Measurements from ENCODE around the gene SCAND1. TPM values are rescaled to one million over a fixed set of nuclear protein-coding genes. Genes with fewer than 3 reads are reported as not detected.

SCAND1 gene
- total RNA-seq, 4 donors from 2014 or later = 88.3 to 138 (median 118) TPM

- Histone ChIP-seq H3K9me3 (no peaks in the 10 kb centered on the region), H3K4me3 (no peak overlapping the region), H3K27me3 (no peaks in the 10 kb centered on the region), H3K27ac (no peak overlapping the region), H3K4me1 (no peaks in the 10 kb centered on the region), H3K36me3 (peaks cover 0 to 58% of the 10 kb centered on the region in 2 donors)
- ATAC-seq (no peak), DNase-seq (no peak)
- intact Hi-C loops (cut with DNase I; ENCODE audit: low total_unique reads) = no loop called here
- in situ Hi-C loops (cut with MboI; ENCODE audit: low sequenced_read_pairs in 4 of 4) = no loop called here
- TF ChIP-seq CTCF (IDR thresholded peaks at IDR 0.05 in 4 of 5, conservative IDR thresholded peaks at IDR 0.05 in 1 of 5) (no peak), POLR2A (IDR thresholded peaks at IDR 0.05) (no peak)
These were observed 36.3 kb downstream of the SCAND1 start for GRCh38 chr20:35918021-35918420.

- in situ Hi-C loops (cut with MboI; ENCODE audit: low sequenced_read_pairs in 4 of 4) (no loop called here), intact Hi-C loops (cut with DNase I; ENCODE audit: low total_unique reads) (no loop called here)
- no peaks in the 10 kb centered on the region for H3K27me3 ChIP-seq
- H3K4me3 ChIP-seq = no peak overlapping the region
- no peak for ATAC-seq
- peaks cover 0 to 58% of the 10 kb centered on the region in 2 donors for H3K36me3 ChIP-seq
- no peaks in the 10 kb centered on the region for H3K4me1 ChIP-seq
- no peak for DNase-seq
- H3K9me3 ChIP-seq = no peaks in the 10 kb centered on the region
- H3K27ac ChIP-seq = no peak overlapping the region
- TF ChIP-seq CTCF (IDR thresholded peaks at IDR 0.05 in 4 of 5, conservative IDR thresholded peaks at IDR 0.05 in 1 of 5) = no peak
These were observed 37.2 kb downstream of the SCAND1 start for GRCh38 chr20:35917077-35917476.

GRCh38 chr20:35912881-35913280, 41.4 kb downstream of the SCAND1 start:
- TF ChIP-seq CTCF (IDR thresholded peaks at IDR 0.05 in 4 of 5, conservative IDR thresholded peaks at IDR 0.05 in 1 of 5) (no peak), POLR2A (IDR thresholded peaks at IDR 0.05) (no peak)
- in situ Hi-C loops (cut with MboI; ENCODE audit: low sequenced_read_pairs in 4 of 4) (no loop called here), intact Hi-C loops (cut with DNase I; ENCODE audit: low total_unique reads) (no loop called here)
- DNase-seq (no peak), ATAC-seq (no peak)
- no peak overlapping the region for H3K4me3 ChIP-seq
- no peaks in the 10 kb centered on the region for H3K9me3 ChIP-seq
- H3K27me3 ChIP-seq = no peaks in the 10 kb centered on the region
- H3K36me3 ChIP-seq = peaks cover 0 to 36% of the 10 kb centered on the region in 2 donors
- peaks cover 1 to 4% of the 10 kb centered on the region in 2 donors for H3K4me1 ChIP-seq
- H3K27ac ChIP-seq = no peak overlapping the region

- Histone ChIP-seq H3K36me3 (peaks cover 0 to 21% of the 10 kb centered on the region in 2 donors), H3K9me3 (no peaks in the 10 kb centered on the region), H3K27me3 (no peaks in the 10 kb centered on the region), H3K27ac (no peak overlapping the region), H3K4me1 (peaks cover 13 to 20% of the 10 kb centered on the region in 2 donors), H3K4me3 (no peak overlapping the region)
- DNase-seq (no peak), ATAC-seq (no peak)
- TF ChIP-seq CTCF (IDR thresholded peaks at IDR 0.05 in 4 of 5, conservative IDR thresholded peaks at IDR 0.05 in 1 of 5) (no peak), POLR2A (IDR thresholded peaks at IDR 0.05) (no peak)
- intact Hi-C loops (cut with DNase I; ENCODE audit: low total_unique reads) (no loop called here), in situ Hi-C loops (cut with MboI; ENCODE audit: low sequenced_read_pairs in 4 of 4) (no loop called here)
These were observed 44.0 kb downstream of the SCAND1 start for GRCh38 chr20:35910254-35910653.

DNA sequence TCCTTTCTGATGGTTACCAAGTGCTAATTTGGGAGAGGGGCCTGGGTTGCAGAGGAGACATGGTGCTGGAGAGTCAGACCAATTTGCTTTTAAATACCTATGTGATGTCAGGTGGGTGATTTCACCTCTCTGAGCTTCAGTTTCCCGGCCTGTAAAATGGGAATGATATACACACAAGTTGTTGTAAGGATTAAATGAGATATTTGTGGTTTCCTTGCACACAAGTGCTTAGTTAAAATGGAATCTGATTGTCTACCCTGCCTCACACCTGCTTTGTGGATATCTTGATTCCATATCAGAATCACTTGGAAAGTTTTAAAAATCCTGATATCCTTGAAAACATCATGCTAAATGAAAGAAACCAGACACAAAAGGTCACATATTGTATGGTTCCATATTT, 44.5 kb downstream of the SCAND1 start:
- Histone ChIP-seq H3K27me3 (no peaks in the 10 kb centered on the region), H3K36me3 (peaks cover 0 to 17% of the 10 kb centered on the region in 2 donors), H3K4me3 (no peak overlapping the region), H3K4me1 (peaks cover 13 to 20% of the 10 kb centered on the region in 2 donors), H3K27ac (no peak overlapping the region), H3K9me3 (no peaks in the 10 kb centered on the region)
- in situ Hi-C loops (cut with MboI; ENCODE audit: low sequenced_read_pairs in 4 of 4) (no loop called here), intact Hi-C loops (cut with DNase I; ENCODE audit: low total_unique reads) (no loop called here)
- ATAC-seq (no peak), DNase-seq (no peak)
- TF ChIP-seq CTCF (IDR thresholded peaks at IDR 0.05 in 4 of 5, conservative IDR thresholded peaks at IDR 0.05 in 1 of 5) (no peak), POLR2A (IDR thresholded peaks at IDR 0.05) (no peak)
